Smooth muscle cell (in vitro differentiated cells): ENCODE measurements around the gene COL2A1. TPM values are rescaled to one million over a fixed set of nuclear protein-coding genes. Genes with fewer than 3 reads are reported as not detected.

Experiments
- DNase-seq: peaks from one replicate; lab custom pipeline; 2025; ENCODE audit not compliant: unreplicated experiment; lab: John Stamatoyannopoulos, UW
- H2AFZ ChIP-seq: fragments of 200-600 bp; sonication (generic); 2 replicates; pipeline ENCODE4 v1.6.0; 2016; ENCODE audit warnings: antibody characterized with exemption, low read depth, mild to moderate bottlenecking
- H3F3A ChIP-seq: fragments of 200-600 bp; sonication (generic); 2 replicates; pipeline ENCODE4 v1.6.0; 2017; ENCODE audit warnings: antibody characterized with exemption, low read depth
- H3K27ac ChIP-seq: fragments of 200-600 bp; sonication (generic); 2 replicates; pipeline ENCODE4 v1.5.1; 2016; ENCODE audit warnings: low read depth, mild to moderate bottlenecking
- H3K27me3 ChIP-seq: fragments of 200-600 bp; sonication (generic); 2 replicates; pipeline ENCODE4 v1.6.1; 2016; ENCODE audit warnings: low read depth, mild to moderate bottlenecking
- H3K36me3 ChIP-seq: fragments of 200-600 bp; sonication (generic); 2 replicates; pipeline ENCODE4 v1.5.1; 2016; ENCODE audit warnings: low read depth
- H3K4me1 ChIP-seq: fragments of 200-600 bp; sonication (generic); 2 replicates; pipeline ENCODE4 v1.5.1; 2016; ENCODE audit warnings: low read depth
- H3K4me2 ChIP-seq: fragments of 200-600 bp; sonication (generic); 2 replicates; pipeline ENCODE4 v1.6.0; 2016; ENCODE audit warnings: mild to moderate bottlenecking
- H3K4me3 ChIP-seq: fragments of 200-600 bp; sonication (generic); 2 replicates; pipeline ENCODE4 v1.5.1; 2016; ENCODE audit warnings: mild to moderate bottlenecking
- H3K79me2 ChIP-seq: fragments of 200-600 bp; sonication (generic); 2 replicates; pipeline ENCODE4 v1.6.0; 2016; ENCODE audit warnings: low read depth, mild to moderate bottlenecking
- H3K9ac ChIP-seq: fragments of 200-600 bp; sonication (generic); 2 replicates; pipeline ENCODE4 v1.6.0; 2016; ENCODE audit warnings: low read depth
- H3K9me3 ChIP-seq: fragments of 200-600 bp; sonication (generic); replicated peaks from 2 replicates; pipeline ENCODE4 v1.5.1; 2016; ENCODE audit warnings: low read depth
- H4K20me1 ChIP-seq: fragments of 200-600 bp; sonication (generic); 2 replicates; pipeline ENCODE4 v1.6.0; 2016; ENCODE audit warnings: low read depth
- CTCF ChIP-seq: fragments of 200-600 bp; sonication (generic); IDR thresholded peaks from 2 replicates; pipeline ENCODE4 v1.5.1; 2017; ENCODE audit warnings: borderline replicate concordance, mild to moderate bottlenecking, antibody characterized with exemption; ENCODE audit not compliant: insufficient read depth, poor library complexity, severe bottlenecking
- WGBS: methylation state at CpG from one replicate; pipeline ENCODE4 v1.1.7; 2016; ENCODE audit warnings: low lambda C conversion rate; 5-methylcytosine and 5-hydroxymethylcytosine counted together
- polyA plus RNA-seq: library from polyadenylated mRNA; unstranded; fragments of >200 nt; fragmentation: Nextera tagmentation; extraction: Ambion mirVana; gene quantifications from 2 replicates; pipeline ENCODE4 v1.2.1, GENCODE V29; 2016
- total RNA-seq: library from RNA; depleted of rRNA; stranded (reverse); fragments of >200 nt; gene quantifications from 2 replicates; pipeline ENCODE4 v1.2.3, GENCODE V29; 2014

The COL2A1 gene
- total and polyA plus RNA-seq, 2 experiments from 2014 or later: 1.6 to 8.6 TPM

- no peak overlapping the region for H3K27ac ChIP-seq
- no peak overlapping the region for H2AFZ ChIP-seq
- no peaks in the 10 kb centered on the region for H3K27me3 ChIP-seq
- no peaks in the 10 kb centered on the region for H3K9me3 ChIP-seq
- H4K20me1 ChIP-seq: no peaks in the 10 kb centered on the region
- no peaks in the 10 kb centered on the region for H3K79me2 ChIP-seq
- 90% methylated on average over 12 of the region's 12 CpGs for WGBS
- no peaks in the 10 kb centered on the region for H3F3A ChIP-seq
- H3K4me1 ChIP-seq: peaks cover 11% of the 10 kb centered on the region
- no peak overlapping the region for H3K4me3 ChIP-seq
- H3K4me2 ChIP-seq: no peak overlapping the region
- DNase-seq: no peak
- TF ChIP-seq CTCF: no peak
- no peaks in the 10 kb centered on the region for H3K36me3 ChIP-seq
- no peak overlapping the region for H3K9ac ChIP-seq
Measured at GRCh38 chr12:48031135-48031960, 27.1 kb upstream of the COL2A1 start.

- 75% methylated on average over 4 of the region's 4 CpGs for WGBS
- Histone ChIP-seq H3K9ac (no peak overlapping the region), H3K4me3 (no peak overlapping the region), H3K4me1 (peaks cover 15% of the 10 kb centered on the region), H3K36me3 (no peaks in the 10 kb centered on the region), H3K27me3 (no peaks in the 10 kb centered on the region), H2AFZ (no peak overlapping the region), H4K20me1 (no peaks in the 10 kb centered on the region), H3K4me2 (no peak overlapping the region), H3K27ac (no peak overlapping the region), H3K79me2 (no peaks in the 10 kb centered on the region), H3F3A (no peaks in the 10 kb centered on the region), H3K9me3 (no peaks in the 10 kb centered on the region)
- no peak for DNase-seq
- TF ChIP-seq CTCF: no peak
Measured at GRCh38 chr12:48030173-48030650, 25.9 kb upstream of the COL2A1 start.

- H3K79me2 ChIP-seq: no peaks in the 10 kb centered on the region
- H3K4me1 ChIP-seq: peaks cover 18% of the 10 kb centered on the region
- H3K27me3 ChIP-seq: no peaks in the 10 kb centered on the region
- no peaks in the 10 kb centered on the region for H3K36me3 ChIP-seq
- no peak for DNase-seq
- 73% methylated on average over 8 of the region's 8 CpGs for WGBS
- H2AFZ ChIP-seq: no peak overlapping the region
- H4K20me1 ChIP-seq: no peaks in the 10 kb centered on the region
- no peak overlapping the region for H3K4me2 ChIP-seq
- H3K4me3 ChIP-seq: no peak overlapping the region
- H3F3A ChIP-seq: no peaks in the 10 kb centered on the region
- H3K27ac ChIP-seq: no peak overlapping the region
- H3K9me3 ChIP-seq: no peaks in the 10 kb centered on the region
- no peak overlapping the region for H3K9ac ChIP-seq
- no peak for TF ChIP-seq CTCF
Measured at GRCh38 chr12:48029491-48030172, 25.4 kb upstream of the COL2A1 start.
